Cerebellar cortex (tissue), 1 donor: ENCODE results near the gene MLX.

ENCODE experiments used
- DNase-seq: peaks from one replicate; pipeline ENCODE4 v3.0.0-alpha.2; 2015; ENCODE audit warnings: low spot score

MLX gene, protein sequence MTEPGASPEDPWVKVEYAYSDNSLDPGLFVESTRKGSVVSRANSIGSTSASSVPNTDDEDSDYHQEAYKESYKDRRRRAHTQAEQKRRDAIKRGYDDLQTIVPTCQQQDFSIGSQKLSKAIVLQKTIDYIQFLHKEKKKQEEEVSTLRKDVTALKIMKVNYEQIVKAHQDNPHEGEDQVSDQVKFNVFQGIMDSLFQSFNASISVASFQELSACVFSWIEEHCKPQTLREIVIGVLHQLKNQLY

DNA sequence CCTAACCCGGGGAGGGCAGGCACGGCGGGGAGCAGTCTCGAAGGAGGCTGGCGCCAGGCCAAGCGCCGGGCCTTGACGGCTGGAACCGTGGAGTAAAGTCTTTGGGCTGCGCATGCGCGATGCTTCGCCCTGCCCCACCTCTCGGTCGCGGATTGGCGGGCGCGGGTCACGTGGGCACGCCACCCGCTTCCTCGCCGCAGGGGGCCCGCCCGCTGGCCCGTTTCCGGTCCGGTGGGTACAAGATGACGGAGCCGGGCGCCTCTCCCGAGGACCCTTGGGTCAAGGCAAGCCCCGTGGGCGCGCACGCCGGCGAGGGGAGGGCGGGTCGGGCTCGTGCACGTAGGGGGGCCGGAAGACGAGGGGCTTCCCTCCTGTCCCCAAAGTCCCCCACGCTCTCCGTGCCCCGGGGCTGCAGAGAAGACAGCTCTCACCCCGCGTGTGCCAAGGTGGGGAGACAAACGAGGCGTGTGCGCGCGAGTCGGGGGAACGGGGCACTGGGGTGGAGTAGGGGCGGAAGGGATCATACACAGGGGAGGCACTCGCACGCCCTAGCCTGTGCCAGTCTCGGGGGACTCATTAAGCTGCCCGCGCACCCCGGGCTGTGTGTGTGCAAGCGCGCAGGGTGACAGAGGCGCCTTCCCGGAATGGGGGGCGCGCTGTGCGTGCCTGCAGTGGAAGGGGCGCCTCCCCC is at the start of gene MLX:
TSS of gene MLX (plus strand) at position 218 of the 691 bp plus-strand sequence. CDS start at position 243, 25 bp downstream.
- DNase-seq = peak; percentile 84

- DNase-seq = peak; percentile 76
Observed at GRCh38 chr17:42517516-42517915, 49.4 kb upstream of the MLX start.

- DNase-seq = no peak
Observed at GRCh38 chr17:42518046-42518754, 48.7 kb upstream of the MLX start.

- DNase-seq = peak; percentile 44
Observed at GRCh38 chr17:42518755-42519545, 48.0 kb upstream of the MLX start.

- DNase-seq = peak; percentile 94
Observed at GRCh38 chr17:42519546-42520491, 47.1 kb upstream of the MLX start.

DNA sequence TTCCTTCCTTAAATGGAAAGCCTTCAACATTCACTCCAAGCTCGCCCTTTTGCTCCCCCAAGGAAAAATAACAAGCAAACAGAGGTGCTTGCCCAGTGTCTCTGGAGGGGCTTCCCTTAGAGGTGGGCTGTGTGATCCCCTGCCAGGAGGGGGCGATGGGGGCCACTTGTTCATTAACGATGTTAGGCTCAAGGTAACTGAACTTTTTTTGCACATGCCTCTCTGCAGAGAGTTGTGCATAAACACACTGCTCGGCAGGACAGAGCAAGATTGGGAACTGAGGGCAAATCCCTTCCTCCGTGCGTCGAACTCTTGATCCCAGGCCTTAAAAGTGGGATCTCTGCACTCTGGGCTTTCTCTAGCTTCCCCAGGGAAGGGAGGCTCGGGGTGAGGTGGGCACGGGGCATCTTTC is 46.4 kb upstream of the MLX start:
- no peak for DNase-seq

DNA sequence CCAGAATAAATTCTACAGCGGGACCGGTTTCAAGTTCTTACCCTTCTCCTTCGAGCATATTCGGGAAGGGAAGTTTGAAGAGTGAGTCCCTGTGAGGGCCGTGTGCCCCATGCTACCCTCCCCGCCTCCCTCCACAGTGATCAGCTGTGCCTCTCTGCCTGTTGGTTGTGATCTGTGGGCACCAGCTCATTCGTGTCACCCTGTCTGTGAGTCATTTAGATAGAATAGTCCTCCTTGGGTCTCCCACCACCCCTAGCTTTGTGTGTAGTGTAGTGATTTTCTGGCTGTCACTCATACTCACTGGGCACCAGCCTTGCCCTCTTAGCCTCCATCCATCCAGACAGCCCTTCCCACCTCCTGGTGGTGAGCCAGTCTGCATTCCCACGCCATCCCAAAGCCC is 45.9 kb upstream of the MLX start:
- DNase-seq = no peak

DNA sequence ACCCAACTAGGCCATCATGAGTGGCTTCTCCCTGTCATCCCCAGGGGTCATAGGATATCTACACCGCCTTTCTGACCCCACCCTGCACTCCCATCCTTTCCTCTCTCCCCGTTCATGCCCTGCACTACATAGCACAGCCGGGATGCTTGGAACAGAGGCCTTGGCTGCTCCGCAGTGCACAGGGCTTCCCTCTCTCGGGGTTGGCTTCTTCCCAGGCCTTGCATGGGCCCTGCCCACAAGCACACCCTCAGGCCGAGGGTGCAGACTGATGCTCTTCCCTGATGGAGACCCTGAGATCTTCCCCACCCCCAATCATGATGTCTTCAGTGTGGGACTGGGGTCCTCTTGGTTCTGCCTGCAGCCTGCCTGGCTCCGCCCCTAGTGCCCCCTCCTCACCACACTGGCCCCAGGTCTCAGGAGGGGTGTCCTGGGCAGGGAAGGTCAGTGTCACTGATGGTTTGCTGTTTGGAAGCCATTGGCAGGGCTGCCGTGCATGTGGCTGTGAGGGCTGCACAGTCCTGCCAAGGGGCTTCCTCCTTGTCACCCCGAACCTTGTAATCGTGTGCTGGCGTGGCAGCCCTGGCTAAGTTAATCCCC is 45.1 kb upstream of the MLX start:
- no peak for DNase-seq

- DNase-seq = no peak
Observed at GRCh38 chr17:42522263-42522790, 44.6 kb upstream of the MLX start.

DNA sequence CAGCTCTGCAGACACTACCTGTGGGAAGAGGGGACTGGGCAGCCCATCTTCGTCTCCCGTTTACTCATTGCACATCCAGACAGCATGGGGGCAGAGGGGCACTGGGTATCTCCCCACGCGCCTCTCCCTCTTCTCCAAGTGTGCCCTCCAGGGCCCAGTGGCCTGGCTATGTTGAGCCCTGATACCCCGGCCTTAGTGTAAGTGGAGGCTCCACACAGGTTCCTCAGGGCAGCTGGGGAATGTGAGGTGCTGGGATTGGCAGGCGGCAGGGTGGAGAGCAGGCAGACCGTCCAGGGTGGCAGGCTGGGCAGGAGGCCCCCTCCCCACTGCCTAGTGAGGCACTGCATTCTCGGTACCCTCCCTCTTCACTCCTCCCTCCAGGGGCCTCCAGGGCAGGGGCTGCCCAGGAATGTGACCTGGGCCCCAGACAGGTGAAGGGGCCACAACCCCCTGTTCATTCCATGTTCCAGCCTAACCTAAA is 44.1 kb upstream of the MLX start:
- no peak for DNase-seq

GRCh38 chr17:42525221-42525620 is 41.7 kb upstream of the MLX start:
- no peak for DNase-seq

DNA sequence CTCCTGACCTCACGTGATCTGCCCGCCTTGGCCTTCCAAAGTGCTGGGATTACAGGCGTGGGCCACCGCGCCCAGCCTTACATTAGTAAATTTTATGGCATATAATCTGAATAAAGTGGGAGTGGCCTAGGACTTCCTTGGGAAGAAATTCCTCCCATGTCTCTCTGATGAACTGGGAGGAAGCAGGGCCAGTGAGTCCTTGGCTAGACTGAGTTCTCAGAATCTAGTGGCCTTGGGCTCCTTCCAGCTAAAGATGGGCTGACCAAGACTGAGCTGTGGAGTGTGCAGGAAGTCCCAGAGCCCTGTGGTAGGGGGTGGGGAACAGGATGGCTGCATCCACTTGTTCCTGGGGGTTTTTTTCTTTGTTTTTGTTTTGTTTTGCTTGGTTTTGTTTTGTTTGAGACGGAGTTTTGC is 40.9 kb upstream of the MLX start:
- DNase-seq = peak; percentile 47

GRCh38 chr17:42527932-42528331 is 39.0 kb upstream of the MLX start:
- no peak for DNase-seq

DNA sequence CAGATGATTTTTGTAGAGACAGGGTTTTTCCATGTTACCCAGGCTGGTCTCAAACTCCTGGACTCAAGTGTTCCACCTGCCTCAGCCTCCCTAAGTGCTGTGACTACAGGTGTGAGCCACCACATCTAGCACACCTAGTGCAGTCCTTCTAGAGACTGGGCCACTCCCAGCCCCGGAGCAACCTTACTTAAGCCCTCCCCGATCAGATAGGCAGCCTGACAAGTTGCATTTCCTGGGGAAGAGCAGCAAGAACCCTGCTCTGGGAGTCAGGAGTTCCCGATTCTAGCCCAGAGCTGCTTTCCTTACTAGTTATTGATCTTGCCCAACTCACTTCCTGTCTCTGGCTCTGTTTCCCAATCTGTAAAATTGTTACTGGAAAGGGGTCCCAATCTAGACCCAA is 37.8 kb upstream of the MLX start:
- no peak for DNase-seq

- no peak for DNase-seq
Observed at GRCh38 chr17:42530952-42531454, 35.9 kb upstream of the MLX start.

GRCh38 chr17:42531455-42532354 is 35.2 kb upstream of the MLX start:
- peak; percentile 42 for DNase-seq

DNA sequence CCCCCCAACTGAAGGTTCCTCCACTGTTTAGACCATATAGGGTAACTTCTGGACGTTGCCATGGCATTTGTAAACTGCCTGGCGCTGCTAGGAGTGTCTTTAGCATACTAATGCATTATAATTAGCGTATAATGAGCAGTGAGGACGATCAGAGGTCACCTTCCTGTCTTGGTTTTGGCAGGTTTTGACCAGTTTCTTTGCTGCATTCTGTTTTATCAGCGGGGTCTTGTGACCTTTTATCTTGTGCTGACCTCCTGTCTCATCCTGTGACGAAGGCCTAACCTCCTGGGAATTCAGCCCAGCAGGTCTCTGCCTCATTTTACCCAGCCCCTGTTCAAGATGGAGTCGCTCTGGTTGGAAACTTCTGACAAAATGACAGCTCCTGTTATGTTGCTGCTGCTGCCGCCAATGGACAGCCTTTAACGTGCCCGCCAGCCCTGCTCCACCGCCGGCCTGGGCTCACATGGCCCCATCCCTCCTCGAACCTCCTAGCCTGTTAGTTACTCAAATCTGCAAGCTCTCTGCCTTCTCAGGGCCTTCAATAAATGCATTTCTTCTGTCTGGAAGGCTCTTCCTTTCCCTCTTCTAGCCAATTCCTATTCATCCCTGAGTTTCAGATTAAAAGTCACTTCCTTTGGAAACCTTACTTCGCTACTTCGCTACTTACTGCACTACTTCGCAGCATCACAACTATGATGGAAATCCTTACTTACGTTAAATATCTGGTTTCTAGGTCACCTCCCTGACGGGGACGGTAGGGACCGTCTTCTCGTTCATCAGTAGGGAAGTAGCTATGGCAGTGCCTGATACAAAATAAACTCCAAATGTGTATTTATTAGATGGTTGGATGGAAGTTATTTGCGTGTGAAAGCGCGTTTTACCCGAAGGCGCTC is 31.5 kb upstream of the MLX start:
- DNase-seq = no peak

- peak; percentile 83 for DNase-seq
Observed at GRCh38 chr17:42536048-42536371, 30.9 kb upstream of the MLX start, which contains the start of gene NAGLU. NAGLU (plus strand) TSS chr17:42536241; CDS start chr17:42536273, 32 bp downstream.
